Transverse colon (tissue), 4 donors: ENCODE measurements around the gene CCDC141.
"Not testable (repeated sequence)": the region's sequence is repeated elsewhere in the genome, so short reads cannot be mapped to it uniquely, and the experiment has no call there.

ENCODE experiments used
- CTCF ChIP-seq, 5 experiments: fragments of 200-600 bp in 3 of 5; fragments of 450-650 bp in 2 of 5; sonication (generic) in 3 of 5; IDR thresholded peaks; 1 replicate in 2 of 5; 2 replicates in 3 of 5; pipeline ENCODE4 v1.5.1; 2016 to 2017; ENCODE audit warnings: antibody characterized with exemption in 5 of 5, inconsistent platforms in 3 of 5, mild to moderate bottlenecking in 2 of 5, moderate library complexity in 1 of 5
- EP300 ChIP-seq: sonication (generic); formaldehyde crosslinking; IDR thresholded peaks from one replicate; pipeline ENCODE4 v1.6.1; 2017; ENCODE audit warnings: antibody characterized with exemption, low read depth
- POLR2A ChIP-seq: fragments of 450-650 bp; IDR thresholded peaks from one replicate; pipeline ENCODE4 v1.6.1; 2016; ENCODE audit warnings: antibody characterized with exemption, mild to moderate bottlenecking, moderate library complexity
- POLR2AphosphoS5 ChIP-seq, 3 donors: sonication (generic); formaldehyde crosslinking; IDR thresholded peaks; one replicate each; pipeline ENCODE4 v1.6.1; 2016; ENCODE audit warnings: antibody characterized with exemption in 3 of 3

DNA sequence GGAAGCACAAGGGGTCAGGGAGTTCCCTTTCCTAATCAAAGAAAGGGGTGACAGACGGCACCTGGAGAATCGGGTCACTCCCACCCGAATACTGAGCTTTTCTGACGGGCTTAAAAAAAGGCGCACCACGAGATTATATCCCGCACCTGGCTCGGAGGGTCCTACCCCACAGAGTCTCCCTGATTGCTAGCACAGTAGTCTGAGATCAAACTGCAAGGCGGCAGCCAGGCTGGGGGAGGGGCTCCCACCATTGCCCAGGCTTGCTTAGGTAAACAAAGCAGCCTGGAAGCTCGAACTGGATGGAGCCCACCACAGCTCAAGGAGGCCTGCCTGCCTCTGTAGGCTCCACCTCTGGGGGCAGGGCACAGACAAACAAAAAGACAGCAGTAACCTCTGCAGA is 67.3 kb downstream of the CCDC141 start:
- TF ChIP-seq CTCF (IDR thresholded peaks at IDR 0.05); POLR2AphosphoS5 (IDR thresholded peaks at IDR 0.05); EP300; POLR2A: not testable (repeated sequence)
